Lung microvascular endothelial cell (primary cell): Measurements from ENCODE around the gene MAP2K5. TPM values are rescaled to one million over a fixed set of nuclear protein-coding genes. Genes with fewer than 3 reads are reported as not detected.

Experiments
- DNase-seq, 2 donors: peaks; one replicate each; pipeline versions ENCODE4 v3.0.0 to v3.0.0-alpha.2; 2010; ENCODE audit warnings: low read depth in 2 of 2
- total RNA-seq: library from RNA; depleted of rRNA; stranded (reverse); fragments of >200 nt; gene quantifications from 2 replicates; pipeline ENCODE4 v1.2.1, GENCODE V29; 2014

MAP2K5 gene
- total RNA-seq, 1 donor from 2014 or later = 2.8 TPM

- DNase-seq = no peak
These were observed 207.9 kb downstream of the MAP2K5 start for GRCh38 chr15:67750371-67750770.

GRCh38 chr15:67753891-67754290 lies 211.4 kb downstream of the MAP2K5 start:
- no peak for DNase-seq

GRCh38 chr15:67755264-67755663 lies 212.8 kb downstream of the MAP2K5 start:
- DNase-seq = no peak

- DNase-seq = no peak
These were observed 213.4 kb downstream of the MAP2K5 start for GRCh38 chr15:67755936-67756335.

- DNase-seq = no peak
These were observed 216.3 kb downstream of the MAP2K5 start for GRCh38 chr15:67758619-67759300.

GRCh38 chr15:67760901-67761300 lies 218.4 kb downstream of the MAP2K5 start:
- DNase-seq = peak in 1 of 2 donors; percentile 30

- no peak for DNase-seq
These were observed 218.8 kb downstream of the MAP2K5 start for GRCh38 chr15:67761343-67761742.

GRCh38 chr15:67762610-67763368 lies 220.3 kb downstream of the MAP2K5 start:
- no peak for DNase-seq

- no peak for DNase-seq
These were observed 223.2 kb downstream of the MAP2K5 start for GRCh38 chr15:67765701-67766100.

GRCh38 chr15:67766968-67767367 lies 224.5 kb downstream of the MAP2K5 start:
- no peak for DNase-seq

- DNase-seq = no peak
These were observed 225.9 kb downstream of the MAP2K5 start for GRCh38 chr15:67768313-67768977.

GRCh38 chr15:67769497-67770357 lies 227.2 kb downstream of the MAP2K5 start:
- no peak for DNase-seq

GRCh38 chr15:67770358-67770628 lies 227.8 kb downstream of the MAP2K5 start:
- DNase-seq = no peak

GRCh38 chr15:67771189-67771800 lies 228.8 kb downstream of the MAP2K5 start:
- no peak for DNase-seq

GRCh38 chr15:67774626-67775025 lies 232.1 kb downstream of the MAP2K5 start:
- DNase-seq = no peak

GRCh38 chr15:67775250-67775649 lies 232.7 kb downstream of the MAP2K5 start:
- no peak for DNase-seq

GRCh38 chr15:67775998-67776397 lies 233.5 kb downstream of the MAP2K5 start:
- DNase-seq = no peak

GRCh38 chr15:67776600-67776999 lies 234.1 kb downstream of the MAP2K5 start:
- peak in 1 of 2 donors; percentile 41 for DNase-seq

- DNase-seq = no peak
These were observed 234.6 kb downstream of the MAP2K5 start for GRCh38 chr15:67777071-67777470.

- DNase-seq = no peak
These were observed 235.3 kb downstream of the MAP2K5 start for GRCh38 chr15:67777773-67778172.

- DNase-seq = no peak
These were observed 236.6 kb downstream of the MAP2K5 start for GRCh38 chr15:67778968-67779548.
